Heart left ventricle (tissue), 16 donors: ENCODE results near the gene EPHB6. TPM values are rescaled to one million over a fixed set of nuclear protein-coding genes. Genes with fewer than 3 reads are reported as not detected.
A peak's percentile ranks its signal among the peaks of the same experiment; 100 is the strongest.

Source experiments
- ATAC-seq, 4 donors: fragments of 200-7000 bp; cut with Tn5 transposase; one replicate each; pipeline ENCODE4 v1.9.1; 2020 to 2022; ENCODE audit warnings: moderate library complexity in 4 of 4, mild to moderate bottlenecking in 3 of 4, moderate number of reproducible peaks in 1 of 4
- DNase-seq, 5 donors: peaks; one replicate each; pipeline ENCODE4 v3.0.0-alpha.2; 2020
- H3K27ac ChIP-seq, 12 donors: fragments of 200-600 bp; sonication (generic) in 4 of 12; one replicate each; pipeline versions ENCODE4 v1.5.0 to v1.8.0; 2016 to 2022; ENCODE audit warnings: mild to moderate bottlenecking in 2 of 12
- H3K27me3 ChIP-seq, 9 donors: fragments of 200-600 bp; sonication (generic) in 2 of 9; one replicate each; pipeline versions ENCODE4 v1.5.1 to v1.8.0; 2016 to 2022; ENCODE audit warnings: mild to moderate bottlenecking in 3 of 9
- H3K36me3 ChIP-seq, 9 donors: fragments of 200-600 bp; sonication (generic) in 2 of 9; one replicate each; pipeline versions ENCODE4 v1.5.0 to v1.8.0; 2018 to 2022; ENCODE audit warnings: mild to moderate bottlenecking in 2 of 9
- H3K4me1 ChIP-seq, 12 donors: fragments of 200-600 bp; sonication (generic) in 4 of 12; one replicate each; pipeline versions ENCODE4 v1.5.0 to v1.8.0; 2016 to 2022; ENCODE audit warnings: mild to moderate bottlenecking in 3 of 12
- H3K4me3 ChIP-seq, 12 donors: fragments of 200-600 bp; sonication (generic) in 4 of 12; one replicate each; pipeline versions ENCODE4 v1.5.0 to v1.8.0; 2017 to 2022; ENCODE audit warnings: mild to moderate bottlenecking in 9 of 12, moderate library complexity in 4 of 12
- H3K9me3 ChIP-seq, 12 donors: fragments of 200-600 bp; sonication (generic) in 4 of 12; one replicate each; pipeline versions ENCODE4 v1.5.0 to v1.8.0; 2016 to 2022; ENCODE audit warnings: mild to moderate bottlenecking in 1 of 12
- POLR2A ChIP-seq, 2 donors: fragments of 450-650 bp; IDR thresholded peaks; one replicate each; pipeline ENCODE4 v1.6.1; 2017; ENCODE audit warnings: antibody characterized with exemption in 2 of 2, mild to moderate bottlenecking in 2 of 2, moderate library complexity in 2 of 2
- WGBS, 4 donors: extraction: QIAGEN DNeasy Blood & Tissue Kit in 2 of 4; methylation state at CpG; one replicate each; pipeline versions ENCODE4 v1.1.5 to v1.1.7; 2013 to 2018; 5-methylcytosine and 5-hydroxymethylcytosine counted together
- intact Hi-C, 10 donors: fragments of 100-400 bp; cut with DNase I; formaldehyde crosslinking; loops; one replicate each; pipeline versions ENCODE4 v1.11.1 to v1.14.2; 2022
- polyA plus RNA-seq, 2 donors: library from polyadenylated mRNA; stranded (reverse); fragments of 200-250 nt; gene quantifications; one replicate each; pipeline ENCODE4 v1.2.3, GENCODE V29; 2013
- total RNA-seq, 9 donors: library from RNA; depleted of rRNA in 2 of 9; stranded (reverse); fragments of >200 nt in 2 of 9; fragmentation: NEBNext Ultra II Directional in 3 of 9; extraction: Animal tissue kit (Norgen Biotek cat#: 25700) in 3 of 9; gene quantifications; one replicate each; pipeline versions ENCODE4 v1.1.0 to v1.2.4, GENCODE V29; 2016 to 2023
- TF ChIP-seq, protein P1 (sequence below), 12 donors: fragments of 200-600 bp; sonication (generic) in 4 of 12; IDR thresholded peaks; one replicate each; pipeline versions ENCODE4 v1.5.0 to v1.8.0; 2018 to 2022; ENCODE audit warnings: antibody characterized with exemption in 12 of 12, mild to moderate bottlenecking in 5 of 12
- donor health status: ischemic (EF 13 %, LVEDD 7.1; RV severe dilation, severe dysfunction).
- donor health status: healthy with polysubstance abuse.
- donor health status: DM: no; HTN: yes; CAD: no.
- donor health status: DM: no; HTN: no; CAD: no.
- donor health status: ischemic (EF 25% LVEDD 6.9; RV normal size, moderate dysfunction).
- donor health status: ischemic (EF 25% LVEDD 5.7; RV mildly dilated, moderate dysfunction).
- donor health status: healthy.
- donor health status: DM: yes; HTN: yes; CAD: no.
- donor health status: ischemic (EF 35%, LVEDD 5.7; RV mildly dilated, moderate dysfunction).
- donor health status: nonischemic (EF 11% LVEDD 7.7; RV severe dilation, severe dysfunction).
- donor health status: DM: yes; HTN: yes; CAD: no.
- donor health status: PGD.
- donor health status: ischemic (EF 29% LVEDD 5.4; RV normal size, mild dysfunction).
- donor health status: nonischemic (EF 23%, LVEDD 6.1; RV moderate dilation, normal function).

The EPHB6 gene
- total and polyA plus RNA-seq, 11 donors = 1.5 to 20.3 (median 3.3) TPM

GRCh38 chr7:142856565-142857245 lies 1.8 kb downstream of the EPHB6 start:
- no peak for DNase-seq
- no peak overlapping the region for H3K27ac ChIP-seq
- 78 to 88% (median 81%) methylated on average over 6 to 7 of the region's 7 CpGs for WGBS, 4 donors
- no peak overlapping the region for H3K4me3 ChIP-seq
- H3K4me1 ChIP-seq = peaks cover 0 to 28% (median 9%) of the 10 kb centered on the region in 12 donors
- no peaks in the 10 kb centered on the region for H3K36me3 ChIP-seq
- H3K27me3 ChIP-seq = peaks cover 0 to 5% (median 0%) of the 10 kb centered on the region in 9 donors
- no peak for ATAC-seq
- intact Hi-C loops = loop anchor here in 4 of 10 donors (5.0 to 10.0 kb wide), 2 partner anchors 146 to 358 kb away; no protein-coding TSS in a partner anchor
- no peaks in the 10 kb centered on the region for H3K9me3 ChIP-seq
- TF ChIP-seq, protein P1, sequence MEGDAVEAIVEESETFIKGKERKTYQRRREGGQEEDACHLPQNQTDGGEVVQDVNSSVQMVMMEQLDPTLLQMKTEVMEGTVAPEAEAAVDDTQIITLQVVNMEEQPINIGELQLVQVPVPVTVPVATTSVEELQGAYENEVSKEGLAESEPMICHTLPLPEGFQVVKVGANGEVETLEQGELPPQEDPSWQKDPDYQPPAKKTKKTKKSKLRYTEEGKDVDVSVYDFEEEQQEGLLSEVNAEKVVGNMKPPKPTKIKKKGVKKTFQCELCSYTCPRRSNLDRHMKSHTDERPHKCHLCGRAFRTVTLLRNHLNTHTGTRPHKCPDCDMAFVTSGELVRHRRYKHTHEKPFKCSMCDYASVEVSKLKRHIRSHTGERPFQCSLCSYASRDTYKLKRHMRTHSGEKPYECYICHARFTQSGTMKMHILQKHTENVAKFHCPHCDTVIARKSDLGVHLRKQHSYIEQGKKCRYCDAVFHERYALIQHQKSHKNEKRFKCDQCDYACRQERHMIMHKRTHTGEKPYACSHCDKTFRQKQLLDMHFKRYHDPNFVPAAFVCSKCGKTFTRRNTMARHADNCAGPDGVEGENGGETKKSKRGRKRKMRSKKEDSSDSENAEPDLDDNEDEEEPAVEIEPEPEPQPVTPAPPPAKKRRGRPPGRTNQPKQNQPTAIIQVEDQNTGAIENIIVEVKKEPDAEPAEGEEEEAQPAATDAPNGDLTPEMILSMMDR (IDR thresholded peaks at IDR 0.05) = no peak

GRCh38 chr7:142857625-142858024 lies 2.7 kb downstream of the EPHB6 start:
- H3K4me1 ChIP-seq = peaks cover 0 to 28% (median 9%) of the 10 kb centered on the region in 12 donors
- ATAC-seq = no peak
- no peak for TF ChIP-seq POLR2A (IDR thresholded peaks at IDR 0.05)
- TF ChIP-seq, protein P1 (IDR thresholded peaks at IDR 0.05) = no peak
- intact Hi-C loops = loop anchor here in 4 of 10 donors (5.0 to 10.0 kb wide), 2 partner anchors 145 to 357 kb away; no protein-coding TSS in a partner anchor
- 63 to 70% (median 67%) methylated on average over 5 of the region's 5 CpGs for WGBS, 4 donors
- no peaks in the 10 kb centered on the region for H3K27me3 ChIP-seq
- no peaks in the 10 kb centered on the region for H3K9me3 ChIP-seq
- H3K27ac ChIP-seq = no peak overlapping the region
- no peaks in the 10 kb centered on the region for H3K36me3 ChIP-seq
- DNase-seq = no peak
- H3K4me3 ChIP-seq = no peak overlapping the region

DNA sequence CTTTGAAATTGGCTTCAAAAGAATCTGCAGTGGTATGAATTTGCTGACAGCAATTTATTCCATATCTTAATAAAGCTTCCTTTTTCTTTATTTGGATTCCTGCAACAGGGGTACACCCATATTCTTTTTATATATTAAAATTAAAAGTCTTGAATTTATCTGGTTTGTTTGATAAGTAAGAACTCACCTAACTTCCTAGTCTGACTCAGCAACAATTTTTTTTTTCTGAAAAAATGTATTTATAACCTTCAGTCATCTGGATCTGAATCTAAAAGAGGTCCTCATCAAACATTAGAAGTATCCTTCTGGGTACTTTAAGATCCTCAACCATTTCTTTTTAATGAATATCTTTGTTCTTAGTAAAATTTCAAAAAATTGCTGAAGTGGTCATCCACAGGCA lies 4.5 kb downstream of the EPHB6 start:
- H3K9me3 ChIP-seq = no peaks in the 10 kb centered on the region
- ATAC-seq (no peak), DNase-seq (no peak)
- H3K36me3 ChIP-seq = no peaks in the 10 kb centered on the region
- no peaks in the 10 kb centered on the region for H3K27me3 ChIP-seq
- TF ChIP-seq, protein P1 (IDR thresholded peaks at IDR 0.05) = no peak
- TF ChIP-seq POLR2A (IDR thresholded peaks at IDR 0.05) = no peak
- H3K4me1 ChIP-seq = peaks cover 0 to 18% (median 8%) of the 10 kb centered on the region in 12 donors
- no peak overlapping the region for H3K4me3 ChIP-seq
- intact Hi-C loops = loop anchor here in 4 of 10 donors (5.0 to 10.0 kb wide), 2 partner anchors 143 to 355 kb away; no protein-coding TSS in a partner anchor
- H3K27ac ChIP-seq = no peak overlapping the region

- H3K4me3 ChIP-seq = no peak overlapping the region
- ATAC-seq (no peak), DNase-seq (peak in 1 of 5 donors; percentile 41)
- intact Hi-C loops = loop anchor here in 4 of 10 donors (5.0 to 10.0 kb wide), 2 partner anchors 142 to 355 kb away; no protein-coding TSS in a partner anchor
- no peak overlapping the region for H3K27ac ChIP-seq
- no peaks in the 10 kb centered on the region for H3K36me3 ChIP-seq
- H3K9me3 ChIP-seq = no peaks in the 10 kb centered on the region
- H3K27me3 ChIP-seq = no peaks in the 10 kb centered on the region
- TF ChIP-seq, protein P1 (IDR thresholded peaks at IDR 0.05) = no peak
- no peak for TF ChIP-seq POLR2A (IDR thresholded peaks at IDR 0.05)
- 48 to 58% (median 56%) methylated on average over 5 of the region's 5 CpGs for WGBS, 4 donors
- H3K4me1 ChIP-seq = peaks cover 0 to 14% (median 8%) of the 10 kb centered on the region in 12 donors
These were observed 5.0 kb downstream of the EPHB6 start for GRCh38 chr7:142859829-142860228.
